Stimulated activated CD8-positive, alpha-beta memory T cell treated with anti-CD3 and anti-CD28 coated beads, Interleukin-12 subunit alpha, Interleukin-12 subunit beta, amount 100 ng/mL, for 24 hours (primary cell): ENCODE measurements around the gene ADGRD1.
"Not testable (repeated sequence)": the region's sequence is repeated elsewhere in the genome, so short reads cannot be mapped to it uniquely, and the experiment has no call there.

ENCODE experiments used
- DNase-seq: peaks from one replicate; pipeline ENCODE4 v3.0.0-alpha.2; 2020; ENCODE audit errors: extremely low read depth

ADGRD1 gene

GRCh38 chr12:131055596-131056233, 102.0 kb downstream of the ADGRD1 start:
- DNase-seq, result no peak

GRCh38 chr12:131056626-131057025, 102.9 kb downstream of the ADGRD1 start:
- DNase-seq, result no peak

- no peak for DNase-seq
Measured at GRCh38 chr12:131057211-131057721, 103.6 kb downstream of the ADGRD1 start.

GRCh38 chr12:131057722-131058515, 104.2 kb downstream of the ADGRD1 start:
- no peak for DNase-seq

GRCh38 chr12:131058700-131059099, 105.0 kb downstream of the ADGRD1 start:
- no peak for DNase-seq

GRCh38 chr12:131060011-131060703, 106.5 kb downstream of the ADGRD1 start:
- no peak for DNase-seq

- no peak for DNase-seq
Measured at GRCh38 chr12:131061041-131061806, 107.5 kb downstream of the ADGRD1 start.

- DNase-seq, result no peak
Measured at GRCh38 chr12:131063413-131063812, 109.7 kb downstream of the ADGRD1 start.

- no peak for DNase-seq
Measured at GRCh38 chr12:131063960-131064359, 110.3 kb downstream of the ADGRD1 start.

- DNase-seq, result no peak
Measured at GRCh38 chr12:131065279-131065678, 111.6 kb downstream of the ADGRD1 start.

- DNase-seq, result no peak
Measured at GRCh38 chr12:131065801-131066200, 112.1 kb downstream of the ADGRD1 start.

GRCh38 chr12:131066207-131066885, 112.6 kb downstream of the ADGRD1 start:
- DNase-seq, result no peak

GRCh38 chr12:131066886-131067490, 113.3 kb downstream of the ADGRD1 start:
- no peak for DNase-seq

GRCh38 chr12:131067981-131068851, 114.5 kb downstream of the ADGRD1 start:
- DNase-seq, result no peak

- not testable (repeated sequence) for DNase-seq
Measured at GRCh38 chr12:131068926-131069720, 115.4 kb downstream of the ADGRD1 start.

GRCh38 chr12:131070136-131070535, 116.4 kb downstream of the ADGRD1 start:
- DNase-seq, result not testable (repeated sequence)

- DNase-seq, result not testable (repeated sequence)
Measured at GRCh38 chr12:131070668-131071067, 117.0 kb downstream of the ADGRD1 start.

GRCh38 chr12:131071234-131071820, 117.6 kb downstream of the ADGRD1 start:
- DNase-seq, result not testable (repeated sequence)
